ENCODE measurements around the gene TBC1D12. TPM values are rescaled to one million over a fixed set of nuclear protein-coding genes. Genes with fewer than 3 reads are reported as not detected.

Gene TBC1D12
- total RNA-seq, 1 experiment from 2014 or later = 1.6 TPM

DNA sequence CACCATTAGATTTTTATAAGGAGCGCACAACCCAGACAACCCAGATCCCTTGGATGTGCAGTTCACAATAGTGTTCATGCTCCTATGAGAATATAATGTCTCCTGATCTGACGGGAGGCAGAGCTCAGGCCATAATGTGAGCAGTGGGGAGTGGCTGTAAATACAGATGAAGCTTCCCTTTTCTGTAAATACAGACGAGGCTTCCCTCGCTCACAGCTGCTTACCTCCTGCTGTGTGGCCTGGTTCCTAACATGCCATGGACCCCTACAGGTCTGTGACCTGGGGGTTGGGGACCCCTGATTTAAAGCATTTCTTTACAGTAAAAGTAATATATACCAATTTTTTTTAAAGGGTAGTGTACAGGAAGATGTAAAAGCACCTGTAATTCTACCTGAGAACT is 176.4 kb downstream of the TBC1D12 start:
- no peak overlapping the region for H3K27ac ChIP-seq (ENCODE audit: low read depth, low read length, poor library complexity, severe bottlenecking)
- H3K4me1 ChIP-seq (ENCODE audit: insufficient read depth, low read length, poor library complexity, severe bottlenecking) = no peaks in the 10 kb centered on the region
- intact Hi-C loops (cut with micrococcal nuclease; ENCODE audit: unreplicated experiment) = no loop called here
- DNase-seq (ENCODE audit: low spot score) = no peak
- ChIA-PET CTCF (no interaction called here), POLR2A (ENCODE audit: low non-redundant PET) (no interaction called here)
- no peaks in the 10 kb centered on the region for H3K9me3 ChIP-seq (ENCODE audit: low read depth, low read length, poor library complexity, severe bottlenecking)
- no TSS peak for BruUV-seq (replicated peaks)
- no peaks in the 10 kb centered on the region for H3K27me3 ChIP-seq (replicated peaks; ENCODE audit: insufficient read depth, low read depth, low read length, poor library complexity)
- H3K4me3 ChIP-seq (ENCODE audit: low read depth, low read length, poor library complexity, severe bottlenecking) = no peak overlapping the region
- TF ChIP-seq EZH2 (IDR thresholded peaks at IDR 0.05; ENCODE audit: borderline replicate concordance, low read depth, low read length, poor library complexity, severe bottlenecking) = no peak
- TF ChIP-seq, protein P1, sequence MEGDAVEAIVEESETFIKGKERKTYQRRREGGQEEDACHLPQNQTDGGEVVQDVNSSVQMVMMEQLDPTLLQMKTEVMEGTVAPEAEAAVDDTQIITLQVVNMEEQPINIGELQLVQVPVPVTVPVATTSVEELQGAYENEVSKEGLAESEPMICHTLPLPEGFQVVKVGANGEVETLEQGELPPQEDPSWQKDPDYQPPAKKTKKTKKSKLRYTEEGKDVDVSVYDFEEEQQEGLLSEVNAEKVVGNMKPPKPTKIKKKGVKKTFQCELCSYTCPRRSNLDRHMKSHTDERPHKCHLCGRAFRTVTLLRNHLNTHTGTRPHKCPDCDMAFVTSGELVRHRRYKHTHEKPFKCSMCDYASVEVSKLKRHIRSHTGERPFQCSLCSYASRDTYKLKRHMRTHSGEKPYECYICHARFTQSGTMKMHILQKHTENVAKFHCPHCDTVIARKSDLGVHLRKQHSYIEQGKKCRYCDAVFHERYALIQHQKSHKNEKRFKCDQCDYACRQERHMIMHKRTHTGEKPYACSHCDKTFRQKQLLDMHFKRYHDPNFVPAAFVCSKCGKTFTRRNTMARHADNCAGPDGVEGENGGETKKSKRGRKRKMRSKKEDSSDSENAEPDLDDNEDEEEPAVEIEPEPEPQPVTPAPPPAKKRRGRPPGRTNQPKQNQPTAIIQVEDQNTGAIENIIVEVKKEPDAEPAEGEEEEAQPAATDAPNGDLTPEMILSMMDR (conservative IDR thresholded peaks at IDR 0.05; ENCODE audit: low read depth, low read length) = no peak
- peaks cover 56% of the 10 kb centered on the region for H3K36me3 ChIP-seq (ENCODE audit: insufficient read depth, low read length, poor library complexity, severe bottlenecking)

DNA sequence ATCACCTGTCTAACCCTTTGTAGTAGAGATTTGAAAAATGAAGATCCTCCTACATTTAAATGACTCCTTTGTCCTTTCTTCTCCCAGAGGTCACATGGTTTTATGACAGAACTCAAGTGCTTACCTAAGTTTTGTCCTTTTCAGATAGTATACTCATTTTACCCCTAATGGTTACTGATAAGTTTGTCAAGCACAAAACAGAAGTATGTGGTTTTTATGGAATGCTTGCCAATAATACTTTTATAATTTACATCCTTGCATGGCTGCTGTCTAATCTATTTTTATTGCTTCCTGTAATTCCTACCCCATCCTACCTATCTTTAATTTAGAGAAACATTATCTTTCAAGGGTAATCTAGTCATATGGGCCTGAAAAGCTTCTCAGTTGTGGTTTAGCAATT is 180.8 kb downstream of the TBC1D12 start:
- TF ChIP-seq, protein P1 (conservative IDR thresholded peaks at IDR 0.05; ENCODE audit: low read depth, low read length) = no peak
- no peak for TF ChIP-seq EZH2 (IDR thresholded peaks at IDR 0.05; ENCODE audit: borderline replicate concordance, low read depth, low read length, poor library complexity, severe bottlenecking)
- intact Hi-C loops (cut with micrococcal nuclease; ENCODE audit: unreplicated experiment) = loop anchor here (10.0 kb wide), 1 partner anchor 228 kb away; no protein-coding TSS in a partner anchor
- POLR2A ChIA-PET (ENCODE audit: low non-redundant PET) = no interaction called here

More for the DNA sequence above, 180.8 kb downstream of the TBC1D12 start:
- peak overlapping the region; percentile 19 for H3K27ac ChIP-seq (ENCODE audit: low read depth, low read length, poor library complexity, severe bottlenecking)
- peaks cover 51% of the 10 kb centered on the region for H3K36me3 ChIP-seq (ENCODE audit: insufficient read depth, low read length, poor library complexity, severe bottlenecking)
- no peaks in the 10 kb centered on the region for H3K4me1 ChIP-seq (ENCODE audit: insufficient read depth, low read length, poor library complexity, severe bottlenecking)
- no TSS peak for BruUV-seq (replicated peaks)
- no peaks in the 10 kb centered on the region for H3K27me3 ChIP-seq (replicated peaks; ENCODE audit: insufficient read depth, low read depth, low read length, poor library complexity)
- H3K9me3 ChIP-seq (ENCODE audit: low read depth, low read length, poor library complexity, severe bottlenecking) = no peaks in the 10 kb centered on the region
- CTCF ChIA-PET = no interaction called here
- no peak overlapping the region for H3K4me3 ChIP-seq (ENCODE audit: low read depth, low read length, poor library complexity, severe bottlenecking)
- no peak for DNase-seq (ENCODE audit: low spot score)

Other genes starting within 250 kb of the TBC1D12 start
- gene NOC3L, start 39.6 kb upstream of the TBC1D12 start, total RNA-seq (2021) = 36.8 and 48.6 TPM in 2 replicates
- 177 and 181 TPM in 2 replicates for gene HELLS, start 143.2 kb downstream of the TBC1D12 start, total RNA-seq (2021)

Measured in A673 (cell line).